Measurements from ENCODE around the gene DHCR24. TPM values are rescaled to one million over a fixed set of nuclear protein-coding genes. Genes with fewer than 3 reads are reported as not detected.

The DHCR24 gene
- total and polyA plus RNA-seq, 2 of the 13 experiments (the other 11 are each of a cell fraction or from before 2014, with no cell fraction given), result 374 to 448 TPM

DNA sequence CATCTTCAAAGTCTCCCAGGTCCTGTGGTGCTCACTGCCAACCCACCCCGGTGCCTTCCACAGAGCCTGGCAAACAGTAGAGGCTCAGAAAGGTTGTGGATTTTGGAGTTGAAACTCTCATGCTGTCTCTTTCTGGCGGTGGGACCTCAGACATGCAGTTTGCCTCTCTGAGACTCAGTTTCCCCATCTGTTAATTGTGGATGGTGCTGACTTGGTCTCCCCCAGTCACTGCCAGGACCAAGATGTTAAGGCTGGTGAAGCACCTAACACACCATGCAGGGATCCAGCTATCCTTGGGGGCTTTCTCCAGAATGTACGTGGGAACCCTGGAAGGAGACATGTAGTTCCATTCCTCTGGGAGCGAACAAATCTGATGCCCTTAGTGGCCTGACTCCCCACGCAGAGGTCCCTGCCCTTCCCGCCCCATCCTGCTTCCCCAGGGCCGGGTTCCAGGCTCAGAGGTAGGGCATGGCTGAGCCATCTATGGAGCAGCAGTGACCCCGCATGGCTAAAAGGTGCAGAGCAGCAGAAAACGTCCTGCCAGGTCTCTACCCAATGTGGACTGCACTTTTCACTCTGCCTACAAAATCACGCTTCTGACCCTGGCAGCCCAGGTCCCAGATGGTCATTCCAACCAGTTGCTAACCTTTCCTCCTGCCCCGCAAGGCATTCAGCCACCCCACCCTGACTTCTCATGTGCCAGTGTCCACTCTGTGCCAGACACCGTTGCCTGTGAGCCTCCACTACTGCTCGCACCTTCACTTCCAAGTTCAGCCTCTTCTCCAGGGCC is 76.6 kb downstream of the DHCR24 start (continued):
- no peak for TF ChIP-seq ARID5B (CRISPR knock-in tag; IDR thresholded peaks at IDR 0.05)
- no peak for TF ChIP-seq RCOR2 (CRISPR knock-in tag; IDR thresholded peaks at IDR 0.05)
- peak; percentile 60; the same call in 1 of the 2 replicates for TF ChIP-seq ZNF839 (CRISPR knock-in tag; IDR thresholded peaks at IDR 0.05; ENCODE audit: borderline replicate concordance)
- no peak for TF ChIP-seq TOPORS (CRISPR knock-in tag; IDR thresholded peaks at IDR 0.05)
- 0 out of 2 replicates have a peak, but pooled peaks have one; percentile 62 for TF ChIP-seq ZNF225 (CRISPR knock-in tag; IDR thresholded peaks at IDR 0.05)
- TF ChIP-seq CAMTA2 (CRISPR knock-in tag; IDR thresholded peaks at IDR 0.05; ENCODE audit: borderline replicate concordance), result no peak
- no peak for TF ChIP-seq SRSF4 (IDR thresholded peaks at IDR 0.05; ENCODE audit: low read depth, low read length, poor library complexity, severe bottlenecking)
- TF ChIP-seq THYN1 (CRISPR knock-in tag; IDR thresholded peaks at IDR 0.05; ENCODE audit: borderline replicate concordance, low read depth), result no peak
- TF ChIP-seq ZNF609 (CRISPR knock-in tag; IDR thresholded peaks at IDR 0.05; ENCODE audit: borderline replicate concordance), result no peak
- TF ChIP-seq SKI (IDR thresholded peaks at IDR 0.05; ENCODE audit: partially characterized antibody), result no peak
- TF ChIP-seq HMG20A (CRISPR knock-in tag; IDR thresholded peaks at IDR 0.05; ENCODE audit: borderline replicate concordance), result no peak
- TF ChIP-seq PHB2 (IDR thresholded peaks at IDR 0.05; ENCODE audit: partially characterized antibody), result no peak
- no peak for TF ChIP-seq ZSCAN29 (CRISPR knock-in tag; conservative IDR thresholded peaks at IDR 0.05)
- no peak for TF ChIP-seq HMGA1 (CRISPR knock-in tag; conservative IDR thresholded peaks at IDR 0.05)
- TF ChIP-seq ZNF749 (CRISPR knock-in tag; IDR thresholded peaks at IDR 0.05; ENCODE audit: borderline replicate concordance), result no peak
- TF ChIP-seq NKX3-1 (CRISPR knock-in tag; IDR thresholded peaks at IDR 0.05), result no peak
- TF ChIP-seq NFRKB (IDR thresholded peaks at IDR 0.05), result no peak
- no peak for TF ChIP-seq ZNF589 (CRISPR knock-in tag; conservative IDR thresholded peaks at IDR 0.05)
- no peak for TF ChIP-seq DMTF1 (CRISPR knock-in tag; IDR thresholded peaks at IDR 0.05)

Measured in HepG2 (cell line).